K562 (cell line): ENCODE measurements around the gene ATP6V1F. TPM values are rescaled to one million over a fixed set of nuclear protein-coding genes. Genes with fewer than 3 reads are reported as not detected.
A peak's percentile ranks its signal among the peaks of the same experiment; 100 is the strongest.

Source experiments
- HIVEP1 ChIP-seq: fragments of 250-450 bp; sonication (Bioruptor Pico); IDR thresholded peaks from 2 replicates; pipeline ENCODE4 v1.4.0; 2020; ENCODE audit warnings: mild to moderate bottlenecking
- HSF4 ChIP-seq: fragments of 250-450 bp; sonication (Bioruptor Pico); IDR thresholded peaks from 2 replicates; pipeline ENCODE4 v2.1.2; 2022; ENCODE audit warnings: mild to moderate bottlenecking, moderate library complexity, borderline replicate concordance
- RBFOX2 ChIP-seq: fragments of 200-400 bp; formaldehyde crosslinking; IDR thresholded peaks from 2 replicates; pipeline ENCODE4 v1.6.1; 2017; ENCODE audit warnings: low read depth, mild to moderate bottlenecking, low read length, moderate library complexity
- ZNF224 ChIP-seq: sonication (generic); formaldehyde crosslinking; IDR thresholded peaks from 2 replicates; pipeline ENCODE4 v1.8.0; 2022; ENCODE audit warnings: mild to moderate bottlenecking, missing genetic modification reagents
- polyA plus RNA-seq, 8 experiments: library from polyadenylated mRNA; depleted of rRNA in 4 of 8; stranded (reverse) in 5 of 8; unstranded in 3 of 8; fragments of >200 nt; fragmentation: Nextera tagmentation in 2 of 8; fragmentation: Illumina TruSeq in 1 of 8; extraction: Ambion mirVana in 2 of 8; extraction: Trizol in 1 of 8; gene quantifications; 2 replicates each; pipeline versions ENCODE4 v1.2.1 to v1.2.3, GENCODE V29; 2011 to 2014; ENCODE audit warnings: inconsistent platforms in 1 of 8, missing spikeins in 1 of 8
- total RNA-seq, 7 experiments: library from RNA; depleted of rRNA in 6 of 7; stranded (reverse); fragments of >200 nt in 6 of 7; fragmentation: Illumina TruSeq in 2 of 7; extraction: Trizol in 2 of 7; gene quantifications; 2 replicates each; pipeline versions ENCODE4 v1.2.1 to v1.2.3, GENCODE V29; 2011 to 2021; ENCODE audit warnings: low replicate concordance in 1 of 7
- TF ChIP-seq, protein P1 (sequence below): fragments of 200-800 bp; sonication (Bioruptor generic); IDR thresholded peaks from 2 replicates; pipeline ENCODE4 v1.6.1; 2016; ENCODE audit warnings: missing genetic modification characterization, missing compliant biosample characterization
- TF ChIP-seq, protein P2 (sequence below): sonication (generic); formaldehyde crosslinking; IDR thresholded peaks from 2 replicates; pipeline ENCODE4 v1.8.1; 2023; ENCODE audit warnings: mild to moderate bottlenecking, missing genetic modification reagents, moderate library complexity
- TF ChIP-seq, protein P3 (sequence below): sonication (generic); formaldehyde crosslinking; IDR thresholded peaks from 2 replicates; pipeline ENCODE4 v1.8.0; 2022; ENCODE audit warnings: mild to moderate bottlenecking, missing genetic modification reagents
- TF ChIP-seq, protein P4 (sequence below): sonication (generic); formaldehyde crosslinking; IDR thresholded peaks from 2 replicates; pipeline ENCODE4 v1.8.1; 2022; ENCODE audit warnings: missing genetic modification reagents
- TF ChIP-seq, protein P5 (sequence below): fragments of 250-450 bp; sonication (Bioruptor Pico); IDR thresholded peaks from 2 replicates; pipeline ENCODE4 v1.8.0; 2022; ENCODE audit warnings: moderate library complexity, mild to moderate bottlenecking, inconsistent platforms

The ATP6V1F gene
- total and polyA plus RNA-seq, 9 of the 15 experiments (the other 6 are each of a cell fraction or from before 2014, with no cell fraction given), result 206 to 1,123 (median 542) TPM

DNA sequence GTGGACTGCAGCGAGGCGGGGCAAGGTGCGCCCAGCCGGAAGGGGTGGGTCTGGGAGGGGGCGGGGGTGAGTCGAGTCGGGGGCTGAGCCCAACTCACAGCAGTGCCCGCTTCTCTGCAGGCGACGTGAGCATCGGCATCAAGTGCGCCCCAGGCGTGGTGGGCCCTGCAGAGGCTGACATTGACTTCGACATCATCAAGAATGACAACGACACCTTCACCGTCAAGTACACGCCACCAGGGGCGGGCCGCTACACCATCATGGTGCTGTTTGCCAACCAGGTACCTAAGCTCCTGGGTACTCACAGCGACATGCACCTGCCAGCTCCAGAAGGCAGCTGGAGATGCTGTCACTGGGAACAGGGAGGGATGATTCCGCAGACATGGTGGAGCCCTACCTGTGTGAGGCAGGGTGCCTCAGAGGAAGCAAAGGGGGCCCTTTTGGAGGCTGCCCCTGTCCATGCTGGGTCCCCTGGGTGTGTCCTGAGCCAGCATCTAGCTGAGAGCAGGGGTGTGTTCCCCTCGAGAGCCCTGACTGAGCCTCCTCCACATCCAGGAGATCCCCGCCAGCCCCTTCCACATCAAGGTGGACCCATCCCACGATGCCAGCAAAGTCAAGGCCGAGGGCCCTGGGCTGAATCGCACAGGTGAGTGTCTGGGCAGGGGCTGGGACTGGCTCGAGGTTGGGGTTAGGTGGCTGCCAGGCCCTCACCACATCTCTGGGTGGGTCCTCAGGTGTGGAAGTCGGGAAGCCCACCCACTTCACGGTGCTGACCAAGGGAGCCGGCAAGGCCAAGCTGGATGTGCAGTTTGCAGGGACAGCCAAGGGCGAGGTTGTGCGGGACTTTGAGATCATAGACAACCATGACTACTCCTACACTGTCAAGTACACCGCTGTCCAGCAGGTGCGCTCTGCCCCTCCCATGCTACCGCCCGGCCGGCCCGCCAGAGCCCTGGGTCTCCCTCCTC lies 19.7 kb upstream of the ATP6V1F start (continued):
- no peak for TF ChIP-seq HIVEP1
- peak; percentile 13 for TF ChIP-seq RBFOX2
- TF ChIP-seq, protein P1, sequence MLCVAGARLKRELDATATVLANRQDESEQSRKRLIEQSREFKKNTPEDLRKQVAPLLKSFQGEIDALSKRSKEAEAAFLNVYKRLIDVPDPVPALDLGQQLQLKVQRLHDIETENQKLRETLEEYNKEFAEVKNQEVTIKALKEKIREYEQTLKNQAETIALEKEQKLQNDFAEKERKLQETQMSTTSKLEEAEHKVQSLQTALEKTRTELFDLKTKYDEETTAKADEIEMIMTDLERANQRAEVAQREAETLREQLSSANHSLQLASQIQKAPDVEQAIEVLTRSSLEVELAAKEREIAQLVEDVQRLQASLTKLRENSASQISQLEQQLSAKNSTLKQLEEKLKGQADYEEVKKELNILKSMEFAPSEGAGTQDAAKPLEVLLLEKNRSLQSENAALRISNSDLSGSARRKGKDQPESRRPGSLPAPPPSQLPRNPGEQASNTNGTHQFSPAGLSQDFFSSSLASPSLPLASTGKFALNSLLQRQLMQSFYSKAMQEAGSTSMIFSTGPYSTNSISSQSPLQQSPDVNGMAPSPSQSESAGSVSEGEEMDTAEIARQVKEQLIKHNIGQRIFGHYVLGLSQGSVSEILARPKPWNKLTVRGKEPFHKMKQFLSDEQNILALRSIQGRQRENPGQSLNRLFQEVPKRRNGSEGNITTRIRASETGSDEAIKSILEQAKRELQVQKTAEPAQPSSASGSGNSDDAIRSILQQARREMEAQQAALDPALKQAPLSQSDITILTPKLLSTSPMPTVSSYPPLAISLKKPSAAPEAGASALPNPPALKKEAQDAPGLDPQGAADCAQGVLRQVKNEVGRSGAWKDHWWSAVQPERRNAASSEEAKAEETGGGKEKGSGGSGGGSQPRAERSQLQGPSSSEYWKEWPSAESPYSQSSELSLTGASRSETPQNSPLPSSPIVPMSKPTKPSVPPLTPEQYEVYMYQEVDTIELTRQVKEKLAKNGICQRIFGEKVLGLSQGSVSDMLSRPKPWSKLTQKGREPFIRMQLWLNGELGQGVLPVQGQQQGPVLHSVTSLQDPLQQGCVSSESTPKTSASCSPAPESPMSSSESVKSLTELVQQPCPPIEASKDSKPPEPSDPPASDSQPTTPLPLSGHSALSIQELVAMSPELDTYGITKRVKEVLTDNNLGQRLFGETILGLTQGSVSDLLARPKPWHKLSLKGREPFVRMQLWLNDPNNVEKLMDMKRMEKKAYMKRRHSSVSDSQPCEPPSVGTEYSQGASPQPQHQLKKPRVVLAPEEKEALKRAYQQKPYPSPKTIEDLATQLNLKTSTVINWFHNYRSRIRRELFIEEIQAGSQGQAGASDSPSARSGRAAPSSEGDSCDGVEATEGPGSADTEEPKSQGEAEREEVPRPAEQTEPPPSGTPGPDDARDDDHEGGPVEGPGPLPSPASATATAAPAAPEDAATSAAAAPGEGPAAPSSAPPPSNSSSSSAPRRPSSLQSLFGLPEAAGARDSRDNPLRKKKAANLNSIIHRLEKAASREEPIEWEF, result no peak
- TF ChIP-seq, protein P2, sequence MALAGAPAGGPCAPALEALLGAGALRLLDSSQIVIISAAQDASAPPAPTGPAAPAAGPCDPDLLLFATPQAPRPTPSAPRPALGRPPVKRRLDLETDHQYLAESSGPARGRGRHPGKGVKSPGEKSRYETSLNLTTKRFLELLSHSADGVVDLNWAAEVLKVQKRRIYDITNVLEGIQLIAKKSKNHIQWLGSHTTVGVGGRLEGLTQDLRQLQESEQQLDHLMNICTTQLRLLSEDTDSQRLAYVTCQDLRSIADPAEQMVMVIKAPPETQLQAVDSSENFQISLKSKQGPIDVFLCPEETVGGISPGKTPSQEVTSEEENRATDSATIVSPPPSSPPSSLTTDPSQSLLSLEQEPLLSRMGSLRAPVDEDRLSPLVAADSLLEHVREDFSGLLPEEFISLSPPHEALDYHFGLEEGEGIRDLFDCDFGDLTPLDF (CRISPR knock-in tag), result no peak
- TF ChIP-seq, protein P3, sequence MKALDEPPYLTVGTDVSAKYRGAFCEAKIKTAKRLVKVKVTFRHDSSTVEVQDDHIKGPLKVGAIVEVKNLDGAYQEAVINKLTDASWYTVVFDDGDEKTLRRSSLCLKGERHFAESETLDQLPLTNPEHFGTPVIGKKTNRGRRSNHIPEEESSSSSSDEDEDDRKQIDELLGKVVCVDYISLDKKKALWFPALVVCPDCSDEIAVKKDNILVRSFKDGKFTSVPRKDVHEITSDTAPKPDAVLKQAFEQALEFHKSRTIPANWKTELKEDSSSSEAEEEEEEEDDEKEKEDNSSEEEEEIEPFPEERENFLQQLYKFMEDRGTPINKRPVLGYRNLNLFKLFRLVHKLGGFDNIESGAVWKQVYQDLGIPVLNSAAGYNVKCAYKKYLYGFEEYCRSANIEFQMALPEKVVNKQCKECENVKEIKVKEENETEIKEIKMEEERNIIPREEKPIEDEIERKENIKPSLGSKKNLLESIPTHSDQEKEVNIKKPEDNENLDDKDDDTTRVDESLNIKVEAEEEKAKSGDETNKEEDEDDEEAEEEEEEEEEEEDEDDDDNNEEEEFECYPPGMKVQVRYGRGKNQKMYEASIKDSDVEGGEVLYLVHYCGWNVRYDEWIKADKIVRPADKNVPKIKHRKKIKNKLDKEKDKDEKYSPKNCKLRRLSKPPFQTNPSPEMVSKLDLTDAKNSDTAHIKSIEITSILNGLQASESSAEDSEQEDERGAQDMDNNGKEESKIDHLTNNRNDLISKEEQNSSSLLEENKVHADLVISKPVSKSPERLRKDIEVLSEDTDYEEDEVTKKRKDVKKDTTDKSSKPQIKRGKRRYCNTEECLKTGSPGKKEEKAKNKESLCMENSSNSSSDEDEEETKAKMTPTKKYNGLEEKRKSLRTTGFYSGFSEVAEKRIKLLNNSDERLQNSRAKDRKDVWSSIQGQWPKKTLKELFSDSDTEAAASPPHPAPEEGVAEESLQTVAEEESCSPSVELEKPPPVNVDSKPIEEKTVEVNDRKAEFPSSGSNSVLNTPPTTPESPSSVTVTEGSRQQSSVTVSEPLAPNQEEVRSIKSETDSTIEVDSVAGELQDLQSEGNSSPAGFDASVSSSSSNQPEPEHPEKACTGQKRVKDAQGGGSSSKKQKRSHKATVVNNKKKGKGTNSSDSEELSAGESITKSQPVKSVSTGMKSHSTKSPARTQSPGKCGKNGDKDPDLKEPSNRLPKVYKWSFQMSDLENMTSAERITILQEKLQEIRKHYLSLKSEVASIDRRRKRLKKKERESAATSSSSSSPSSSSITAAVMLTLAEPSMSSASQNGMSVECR (CRISPR knock-in tag), result 0 out of 2 replicates have a peak, but pooled peaks have one; percentile 27
- TF ChIP-seq, protein P4, sequence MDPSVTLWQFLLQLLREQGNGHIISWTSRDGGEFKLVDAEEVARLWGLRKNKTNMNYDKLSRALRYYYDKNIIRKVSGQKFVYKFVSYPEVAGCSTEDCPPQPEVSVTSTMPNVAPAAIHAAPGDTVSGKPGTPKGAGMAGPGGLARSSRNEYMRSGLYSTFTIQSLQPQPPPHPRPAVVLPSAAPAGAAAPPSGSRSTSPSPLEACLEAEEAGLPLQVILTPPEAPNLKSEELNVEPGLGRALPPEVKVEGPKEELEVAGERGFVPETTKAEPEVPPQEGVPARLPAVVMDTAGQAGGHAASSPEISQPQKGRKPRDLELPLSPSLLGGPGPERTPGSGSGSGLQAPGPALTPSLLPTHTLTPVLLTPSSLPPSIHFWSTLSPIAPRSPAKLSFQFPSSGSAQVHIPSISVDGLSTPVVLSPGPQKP (CRISPR knock-in tag), result 0 out of 2 replicates have a peak, but pooled peaks have one; percentile 66
- TF ChIP-seq ZNF224, result 0 out of 2 replicates have a peak, but pooled peaks have one; percentile 19
- TF ChIP-seq, protein P5, sequence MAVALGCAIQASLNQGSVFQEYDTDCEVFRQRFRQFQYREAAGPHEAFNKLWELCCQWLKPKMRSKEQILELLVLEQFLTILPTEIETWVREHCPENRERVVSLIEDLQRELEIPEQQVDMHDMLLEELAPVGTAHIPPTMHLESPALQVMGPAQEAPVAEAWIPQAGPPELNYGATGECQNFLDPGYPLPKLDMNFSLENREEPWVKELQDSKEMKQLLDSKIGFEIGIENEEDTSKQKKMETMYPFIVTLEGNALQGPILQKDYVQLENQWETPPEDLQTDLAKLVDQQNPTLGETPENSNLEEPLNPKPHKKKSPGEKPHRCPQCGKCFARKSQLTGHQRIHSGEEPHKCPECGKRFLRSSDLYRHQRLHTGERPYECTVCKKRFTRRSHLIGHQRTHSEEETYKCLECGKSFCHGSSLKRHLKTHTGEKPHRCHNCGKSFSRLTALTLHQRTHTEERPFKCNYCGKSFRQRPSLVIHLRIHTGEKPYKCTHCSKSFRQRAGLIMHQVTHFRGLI, result no peak
- TF ChIP-seq HSF4 (CRISPR knock-in tag), result no peak
